Amniotic epithelial cell (primary cell): Measurements from ENCODE around the gene KRTAP5-6.

ENCODE experiments used
- DNase-seq: peaks from one replicate; pipeline ENCODE4 v3.0.0-alpha.2; 2010; ENCODE audit warnings: low read depth

Gene KRTAP5-6

GRCh38 chr11:1733716-1734640 is 37.0 kb downstream of the KRTAP5-6 start:
- no peak for DNase-seq

- DNase-seq, result no peak
Observed at GRCh38 chr11:1734641-1735081, 37.7 kb downstream of the KRTAP5-6 start.

DNA sequence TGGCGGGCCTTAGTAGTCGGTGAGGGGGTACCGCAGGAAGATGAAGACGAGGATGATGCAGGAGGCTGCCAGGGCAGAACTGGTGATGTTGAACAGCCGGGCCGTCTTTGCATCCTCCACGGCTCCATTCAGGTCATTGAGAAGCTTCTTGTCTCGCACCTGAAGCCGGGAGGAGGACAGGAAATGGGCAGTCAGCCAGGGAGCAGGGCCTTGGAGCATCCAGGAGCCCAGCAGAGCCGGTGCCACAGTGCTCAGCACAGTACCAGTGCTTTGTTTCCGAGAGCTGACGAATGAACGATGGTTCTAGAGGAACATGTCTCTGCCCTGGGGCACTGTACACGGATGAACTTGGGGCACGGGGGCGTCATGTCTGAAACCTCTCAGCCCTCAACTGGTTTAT is 38.3 kb downstream of the KRTAP5-6 start:
- no peak for DNase-seq

- peak; percentile 42 for DNase-seq
Observed at GRCh38 chr11:1736447-1736992, 39.5 kb downstream of the KRTAP5-6 start.

GRCh38 chr11:1737080-1737757 is 40.2 kb downstream of the KRTAP5-6 start:
- DNase-seq, result no peak

DNA sequence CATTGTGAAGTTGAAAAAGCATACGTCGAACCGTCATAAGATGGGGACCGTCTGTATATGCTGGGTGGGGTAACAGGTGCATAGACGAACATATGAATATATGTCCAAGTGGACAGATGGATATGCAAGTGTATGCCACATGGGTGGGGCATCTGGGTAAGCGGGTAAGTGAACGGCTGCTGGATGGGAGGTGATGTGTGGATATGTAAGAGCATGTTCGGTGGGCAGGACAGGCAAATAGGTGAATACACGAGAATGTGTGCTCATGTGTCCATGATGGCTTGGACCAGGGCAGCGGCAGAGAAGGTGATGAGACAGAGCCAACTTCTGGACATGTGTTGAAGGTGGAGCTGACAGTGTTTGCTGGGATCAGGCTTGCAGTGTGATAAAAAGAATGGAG is 41.4 kb downstream of the KRTAP5-6 start:
- no peak for DNase-seq

DNA sequence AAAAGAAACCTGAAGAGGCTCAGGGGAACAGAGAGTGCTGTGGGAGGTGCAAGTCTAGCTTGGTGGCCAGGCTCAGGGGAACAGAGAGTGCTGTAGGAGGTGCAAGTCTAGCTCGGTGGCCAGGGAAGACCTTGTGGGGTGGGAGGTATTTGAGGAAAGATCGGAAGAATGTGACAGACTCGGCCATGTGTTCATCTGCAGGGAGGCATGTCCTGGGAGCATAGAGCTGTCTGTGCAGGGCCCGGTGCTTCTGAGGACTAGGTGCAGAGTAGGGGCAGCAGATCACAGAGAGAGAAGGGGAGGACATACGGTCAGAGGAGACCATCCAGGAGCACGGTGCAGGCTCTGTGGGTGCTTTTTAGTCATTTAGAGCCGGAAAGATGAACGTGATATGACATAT is 42.6 kb downstream of the KRTAP5-6 start:
- no peak for DNase-seq

DNA sequence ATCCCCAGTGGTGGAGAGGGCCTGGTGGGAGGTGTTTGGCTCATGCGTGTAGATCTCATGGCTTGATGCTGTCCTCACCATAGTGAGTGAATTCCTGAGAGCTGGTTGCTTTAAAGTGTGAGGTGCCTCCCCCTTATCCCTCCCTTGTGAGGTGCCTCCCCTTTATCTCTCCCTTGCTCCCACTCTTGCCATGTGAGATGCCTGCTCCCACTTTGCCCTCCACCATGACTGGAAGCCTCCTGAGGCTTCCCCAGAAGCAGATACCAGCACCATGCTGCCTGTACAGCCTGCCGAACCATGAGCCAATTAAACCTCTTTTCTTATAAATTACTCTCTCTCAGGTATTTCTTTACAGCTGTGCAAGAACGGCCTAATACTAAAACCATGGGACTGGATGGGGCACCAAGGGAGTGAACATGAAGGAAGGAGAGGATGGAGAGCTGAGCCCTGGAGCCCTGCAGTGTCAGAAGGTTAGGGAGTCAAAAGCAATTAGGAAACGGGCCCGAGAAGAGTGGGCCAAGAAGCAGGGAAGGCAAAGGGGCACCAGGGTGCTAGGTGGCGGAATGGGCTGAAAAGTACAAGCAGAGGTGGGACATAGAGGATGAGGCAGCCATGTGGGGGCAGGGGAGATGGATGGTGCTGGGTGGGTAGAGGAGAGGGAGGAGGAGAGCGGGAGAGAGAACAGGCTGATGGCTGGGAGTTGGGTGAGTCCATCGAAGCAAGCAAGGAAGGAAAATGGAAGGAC is 44.0 kb downstream of the KRTAP5-6 start:
- no peak for DNase-seq

- no peak for DNase-seq
Observed at GRCh38 chr11:1741741-1742140, 44.7 kb downstream of the KRTAP5-6 start.

- DNase-seq, result no peak
Observed at GRCh38 chr11:1742371-1742770, 45.4 kb downstream of the KRTAP5-6 start.

- DNase-seq, result no peak
Observed at GRCh38 chr11:1742869-1743584, 46.0 kb downstream of the KRTAP5-6 start.

- DNase-seq, result no peak
Observed at GRCh38 chr11:1743585-1744136, 46.7 kb downstream of the KRTAP5-6 start.

DNA sequence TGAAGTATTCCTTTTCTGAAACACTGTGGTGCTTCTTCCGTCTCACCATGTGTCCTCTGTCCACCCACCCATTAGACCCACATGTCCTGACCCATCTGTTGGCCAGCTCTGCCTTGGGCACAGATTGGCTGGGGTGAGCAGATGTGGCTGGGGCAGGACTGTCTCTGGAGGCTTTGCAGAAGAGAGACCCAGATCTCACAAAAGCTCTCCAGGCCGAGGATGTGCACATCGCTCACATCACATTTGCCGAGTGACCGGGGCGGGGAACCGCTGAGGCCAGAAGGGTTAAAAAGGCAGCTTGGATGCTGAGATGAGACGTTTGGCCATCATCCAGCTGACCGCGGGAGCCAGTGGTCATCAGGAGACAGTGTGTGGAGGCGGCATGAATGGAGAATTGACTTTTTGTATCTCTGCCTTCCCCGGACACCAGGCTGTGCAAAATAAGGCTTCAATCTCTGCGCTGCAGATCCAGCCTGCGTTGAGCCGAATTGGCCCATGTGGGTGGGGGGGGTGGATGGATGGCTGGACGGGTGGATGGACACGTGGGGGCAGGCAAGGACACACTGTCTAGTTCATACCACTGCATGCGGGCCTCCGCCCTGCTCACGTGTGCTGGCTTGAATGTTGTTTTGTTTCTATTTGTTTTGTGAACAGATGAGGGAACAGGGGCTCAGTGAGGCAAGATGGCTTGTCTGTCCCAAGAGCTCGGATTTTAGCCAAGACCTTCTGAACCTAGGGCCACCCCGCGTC is 47.3 kb downstream of the KRTAP5-6 start:
- DNase-seq, result no peak

DNA sequence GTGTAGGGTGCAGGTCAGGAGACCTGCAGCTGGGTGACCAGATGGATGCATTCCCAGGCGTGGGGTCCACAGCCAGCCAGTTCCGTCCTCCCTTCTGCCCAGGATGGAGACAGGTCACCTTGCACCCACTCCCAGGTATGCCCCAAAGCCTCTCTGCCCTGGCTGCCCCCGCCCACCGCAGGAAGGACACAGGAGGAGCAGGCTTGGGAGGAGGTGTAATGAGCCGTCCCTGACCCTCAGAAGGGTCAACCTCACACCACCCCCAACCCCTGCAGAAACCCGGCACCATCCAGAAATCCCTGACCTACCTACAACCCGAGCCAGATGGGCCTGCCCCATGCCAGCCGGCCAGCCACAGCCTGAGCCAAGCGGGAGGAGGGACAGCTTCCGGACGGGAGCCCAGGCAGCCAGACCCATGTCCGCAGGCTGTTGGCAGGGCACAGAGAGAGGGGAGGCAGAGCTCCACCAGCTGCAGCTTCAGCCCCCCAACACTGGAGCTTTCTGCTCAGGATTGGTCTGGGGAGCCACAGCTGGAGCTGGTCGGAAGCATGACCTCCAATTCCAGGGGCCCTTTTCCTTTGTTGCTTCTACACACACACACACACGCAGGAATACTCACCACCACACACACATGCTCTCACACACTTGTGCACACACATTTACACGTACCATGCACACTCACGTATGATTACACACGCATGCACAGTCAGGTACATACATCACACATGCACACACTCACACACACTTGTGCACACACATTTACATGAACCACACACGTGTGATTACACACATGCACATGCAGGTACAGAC is 48.1 kb downstream of the KRTAP5-6 start:
- DNase-seq, result no peak

DNA sequence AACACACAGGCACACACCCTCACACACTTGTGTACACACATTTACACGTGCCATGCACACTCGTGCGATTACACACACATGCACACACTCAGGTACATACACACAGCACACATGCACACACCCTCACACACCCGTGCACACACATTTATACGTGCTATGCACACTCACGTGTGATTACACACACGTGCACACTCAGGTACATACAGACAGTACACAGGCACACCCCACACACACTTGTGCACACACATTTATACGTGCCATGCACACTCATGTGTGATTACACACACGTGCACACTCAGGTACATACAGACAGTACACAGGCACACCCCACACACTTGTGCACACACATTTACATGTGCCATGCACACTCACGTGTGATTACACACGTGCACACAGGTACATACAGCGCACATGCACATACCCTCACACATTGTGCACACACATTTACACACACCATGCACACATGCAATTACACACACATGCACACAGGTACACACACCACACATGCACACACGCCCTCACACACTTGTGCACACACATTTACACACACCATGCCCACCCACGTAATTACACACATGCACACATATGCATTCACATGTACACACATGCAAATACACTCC is 48.8 kb downstream of the KRTAP5-6 start:
- DNase-seq, result no peak

GRCh38 chr11:1746511-1746931 is 49.5 kb downstream of the KRTAP5-6 start:
- DNase-seq, result no peak

GRCh38 chr11:1746956-1747752 is 50.2 kb downstream of the KRTAP5-6 start:
- no peak for DNase-seq
